NOMO-1 (cell line): ENCODE results near the gene RPL36A.

Source experiments
- DNase-seq, 2 experiments: peaks; one replicate each; lab custom pipeline; 2025; ENCODE audit not compliant: unreplicated experiment in 2 of 2; lab: John Stamatoyannopoulos, UW

RPL36A gene

GRCh38 chrX:101390664-101391525 lies at the start of gene RPL36A:
Gene RPL36A, plus strand, starts transcription at chrX:101391011. Its CDS starts 33 bp downstream, at chrX:101391044.
- peak; percentile 85 to 95 for DNase-seq

- DNase-seq: no peak
Measured at GRCh38 chrX:101347859-101348451, 42.9 kb upstream of the RPL36A start.

GRCh38 chrX:101348452-101349192 lies 42.2 kb upstream of the RPL36A start, which contains the start of gene TIMM8A:
Gene TIMM8A, minus strand, starts transcription at chrX:101348742. Its CDS starts 78 bp downstream, at chrX:101348664.
- peak; percentile 54 to 60 for DNase-seq

GRCh38 chrX:101349193-101349562 lies 41.6 kb upstream of the RPL36A start:
- no peak for DNase-seq

- no peak for DNase-seq
Measured at GRCh38 chrX:101357166-101357795, 33.5 kb upstream of the RPL36A start.

GRCh38 chrX:101359966-101360365 lies 30.8 kb upstream of the RPL36A start:
- no peak for DNase-seq

- no peak for DNase-seq
Measured at GRCh38 chrX:101360390-101360789, 30.4 kb upstream of the RPL36A start.

- DNase-seq: no peak
Measured at GRCh38 chrX:101362116-101362515, 28.7 kb upstream of the RPL36A start.

GRCh38 chrX:101362757-101363156 lies 28.1 kb upstream of the RPL36A start:
- no peak for DNase-seq

GRCh38 chrX:101365301-101365795 lies 25.5 kb upstream of the RPL36A start:
- no peak for DNase-seq

GRCh38 chrX:101368800-101369199 lies 22.0 kb upstream of the RPL36A start:
- no peak for DNase-seq

GRCh38 chrX:101369687-101370086 lies 21.1 kb upstream of the RPL36A start:
- DNase-seq: no peak

GRCh38 chrX:101370888-101371504 lies 19.8 kb upstream of the RPL36A start:
- DNase-seq: no peak

GRCh38 chrX:101377547-101377946 lies 13.3 kb upstream of the RPL36A start:
- DNase-seq: peak in 1 of 2 experiments; percentile 47

- DNase-seq: peak in 1 of 2 experiments; percentile 14
Measured at GRCh38 chrX:101383679-101384205, 7.1 kb upstream of the RPL36A start.

- no peak for DNase-seq
Measured at GRCh38 chrX:101385026-101385684, 5.7 kb upstream of the RPL36A start.

GRCh38 chrX:101385795-101386541 lies 4.8 kb upstream of the RPL36A start, which contains the start of gene BTK:
Gene BTK, minus strand, starts transcription at chrX:101386191. Its CDS starts 10,907 bp downstream, at chrX:101375284.
- peak; percentile 75 to 81 for DNase-seq

GRCh38 chrX:101386542-101386885 lies 4.3 kb upstream of the RPL36A start:
- no peak for DNase-seq

- no peak for DNase-seq
Measured at GRCh38 chrX:101388604-101389003, 2.2 kb upstream of the RPL36A start.
